22Rv1 (cell line): ENCODE measurements around the gene DEPDC1B.
"Not testable (repeated sequence)": the region's sequence is repeated elsewhere in the genome, so short reads cannot be mapped to it uniquely, and the experiment has no call there.

Source experiments
- H3K27ac ChIP-seq: fragments of 450-650 bp; 2 replicates; pipeline ENCODE4 v1.5.1; 2017
- CTCF ChIP-seq: fragments of 450-650 bp; IDR thresholded peaks from 2 replicates; pipeline ENCODE4 v1.5.1; 2017; ENCODE audit warnings: mild to moderate bottlenecking
- ZFX ChIP-seq: fragments of 450-650 bp; IDR thresholded peaks from 2 replicates; pipeline ENCODE4 v1.6.1; 2017; ENCODE audit warnings: antibody characterized with exemption, borderline replicate concordance

DEPDC1B gene

GRCh38 chr5:60727033-60727679 is 27.2 kb upstream of the DEPDC1B start:
- no peak for TF ChIP-seq ZFX
- no peak for TF ChIP-seq CTCF

GRCh38 chr5:60724126-60724525 is 24.2 kb upstream of the DEPDC1B start:
- no peak overlapping the region for H3K27ac ChIP-seq
- no peak for TF ChIP-seq CTCF
- TF ChIP-seq ZFX: no peak

More at GRCh38 chr5:60727033-60727679, 27.2 kb upstream of the DEPDC1B start:
- no peak overlapping the region for H3K27ac ChIP-seq

GRCh38 chr5:60722416-60722815 is 22.4 kb upstream of the DEPDC1B start:
- H3K27ac ChIP-seq: no peak overlapping the region
- TF ChIP-seq CTCF (no peak), ZFX (no peak)

GRCh38 chr5:60719329-60719728 is 19.4 kb upstream of the DEPDC1B start:
- TF ChIP-seq ZFX (no peak), CTCF (no peak)
- no peak overlapping the region for H3K27ac ChIP-seq

- no peak for TF ChIP-seq ZFX
- TF ChIP-seq CTCF: no peak
- no peak overlapping the region for H3K27ac ChIP-seq
Observed at GRCh38 chr5:60718166-60718892, 18.4 kb upstream of the DEPDC1B start.

GRCh38 chr5:60715201-60715928 is 15.4 kb upstream of the DEPDC1B start:
- not testable (repeated sequence) for H3K27ac ChIP-seq

- H3K27ac ChIP-seq: no peak overlapping the region
- TF ChIP-seq ZFX (no peak), CTCF (no peak)
Observed at GRCh38 chr5:60712950-60713349, 13.0 kb upstream of the DEPDC1B start.

- H3K27ac ChIP-seq: not testable (repeated sequence)
Observed at GRCh38 chr5:60711892-60712291, 11.9 kb upstream of the DEPDC1B start.
